Measurements from ENCODE around the gene UNC93B1.

Gene UNC93B1

GRCh38 chr11:68031144-68031464 lies 27.2 kb upstream of the UNC93B1 start:
- H3K4me3 ChIP-seq (ENCODE audit: low read depth, low read length) = peak overlapping the region; percentile 87
- in situ Hi-C loops (cut with HindIII; ENCODE audit: low sequenced_read_pairs) = no loop called here
- no peak for DNase-seq (ENCODE audit: low read depth)
- no peak for TF ChIP-seq CTCF (IDR thresholded peaks at IDR 0.05; ENCODE audit: low read depth, low read length, missing control alignments)

DNA sequence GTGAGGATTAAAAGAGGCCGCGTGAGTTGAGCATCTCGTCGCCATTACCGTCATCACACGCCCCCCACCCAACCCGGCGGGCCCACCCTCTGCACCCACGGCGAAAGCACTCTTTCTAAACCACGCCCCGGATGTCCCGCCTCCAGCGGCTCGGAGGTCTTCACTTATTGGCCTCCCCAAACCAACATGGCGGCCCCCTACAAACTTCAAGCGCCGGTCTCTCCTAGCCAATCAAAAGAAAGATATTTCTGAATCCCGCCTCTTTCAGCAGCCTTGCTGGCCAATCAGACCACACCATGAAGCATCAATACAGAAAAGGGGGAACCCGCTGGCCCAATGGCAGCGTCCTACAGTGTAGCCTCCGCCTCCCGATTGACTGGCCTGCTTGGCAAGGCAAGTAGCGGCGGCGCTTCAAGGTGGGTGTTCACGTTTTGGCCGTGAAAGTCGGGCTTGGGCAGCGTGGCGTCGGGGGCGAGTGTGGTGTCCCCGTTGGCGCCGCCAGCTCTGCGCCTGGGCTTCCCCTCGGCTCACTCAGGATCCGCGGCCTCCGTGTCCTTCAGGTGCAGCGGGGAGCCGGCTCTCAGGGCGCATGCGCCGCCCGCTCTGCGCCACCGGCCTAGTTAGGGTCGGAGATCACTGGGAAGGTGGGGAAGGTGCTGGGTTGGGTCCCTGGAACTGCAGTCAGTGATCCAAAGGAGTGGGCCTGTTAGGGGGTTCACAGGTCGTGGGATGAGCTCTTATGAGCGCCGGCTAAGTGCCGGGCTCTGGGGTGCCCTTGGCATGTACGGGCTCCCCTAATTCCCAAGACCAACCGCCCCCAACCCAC lies 26.6 kb upstream of the UNC93B1 start, which contains the start of gene NDUFS8:
TSS of gene NDUFS8 (plus strand) at position 364 of the 826 bp plus-strand sequence. CDS start 1,471 bp downstream, outside the sequence.
- in situ Hi-C loops (cut with HindIII; ENCODE audit: low sequenced_read_pairs) = no loop called here
- peak within 1 kb of the TSS; percentile 87 for H3K4me3 ChIP-seq (ENCODE audit: low read depth, low read length)
- TF ChIP-seq CTCF (IDR thresholded peaks at IDR 0.05; ENCODE audit: low read depth, low read length, missing control alignments) = no peak
- peak; percentile 98 for DNase-seq (ENCODE audit: low read depth)

GRCh38 chr11:68028802-68029545 lies 25.1 kb upstream of the UNC93B1 start:
- TF ChIP-seq CTCF (IDR thresholded peaks at IDR 0.05; ENCODE audit: low read depth, low read length, missing control alignments) = no peak
- H3K4me3 ChIP-seq (ENCODE audit: low read depth, low read length) = no peak overlapping the region
- DNase-seq (ENCODE audit: low read depth) = no peak
- in situ Hi-C loops (cut with HindIII; ENCODE audit: low sequenced_read_pairs) = no loop called here

DNA sequence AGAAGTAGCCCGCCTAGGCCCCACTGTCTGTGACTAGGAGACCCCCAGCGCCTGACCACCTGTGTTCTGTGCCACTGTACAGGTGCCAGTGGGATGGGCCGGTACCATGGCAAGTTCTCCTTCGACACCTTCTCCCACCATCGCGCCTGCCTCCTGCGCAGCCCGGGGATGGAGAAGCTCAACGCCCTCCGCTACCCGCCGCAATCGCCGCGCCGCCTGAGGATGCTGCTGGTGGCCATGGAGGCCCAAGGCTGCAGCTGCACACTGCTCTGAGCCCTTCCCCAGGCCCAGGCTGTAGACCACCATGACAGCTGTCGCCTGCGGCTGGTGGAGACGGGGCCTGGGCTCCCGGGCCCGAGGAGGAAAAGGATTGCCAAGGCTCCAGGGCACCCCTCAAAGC lies 23.8 kb upstream of the UNC93B1 start:
- DNase-seq (ENCODE audit: low read depth) = no peak
- no peak overlapping the region for H3K4me3 ChIP-seq (ENCODE audit: low read depth, low read length)
- no peak for TF ChIP-seq CTCF (IDR thresholded peaks at IDR 0.05; ENCODE audit: low read depth, low read length, missing control alignments)
- in situ Hi-C loops (cut with HindIII; ENCODE audit: low sequenced_read_pairs) = no loop called here

- in situ Hi-C loops (cut with HindIII; ENCODE audit: low sequenced_read_pairs) = no loop called here
- no peak for TF ChIP-seq CTCF (IDR thresholded peaks at IDR 0.05; ENCODE audit: low read depth, low read length, missing control alignments)
- DNase-seq (ENCODE audit: low read depth) = no peak
- no peak overlapping the region for H3K4me3 ChIP-seq (ENCODE audit: low read depth, low read length)
Observed at GRCh38 chr11:68026391-68027105, 22.7 kb upstream of the UNC93B1 start.

- DNase-seq (ENCODE audit: low read depth) = no peak
- no peak for TF ChIP-seq CTCF (IDR thresholded peaks at IDR 0.05; ENCODE audit: low read depth, low read length, missing control alignments)
- H3K4me3 ChIP-seq (ENCODE audit: low read depth, low read length) = no peak overlapping the region
- in situ Hi-C loops (cut with HindIII; ENCODE audit: low sequenced_read_pairs) = no loop called here
Observed at GRCh38 chr11:68025047-68025446, 21.1 kb upstream of the UNC93B1 start.
